Adipose tissue (tissue), 3 donors: ENCODE data around the gene CD6. TPM values are rescaled to one million over a fixed set of nuclear protein-coding genes. Genes with fewer than 3 reads are reported as not detected.

Experiments used
- H3K27ac ChIP-seq: one replicate; pipeline ENCODE4 v1.5.1; 2013; ENCODE audit warnings: low read depth, low read length
- WGBS, 3 donors: extraction: QIAGEN DNeasy Blood & Tissue Kit; methylation state at CpG; one replicate each; pipeline ENCODE4 v1.1.7; 2013; 5-methylcytosine and 5-hydroxymethylcytosine counted together
- polyA plus RNA-seq, 3 donors: library from polyadenylated mRNA; stranded (reverse); fragments of 200-250 nt; gene quantifications; one replicate each; pipeline ENCODE4 v1.2.3, GENCODE V29; 2013
- donor health status: healthy with polysubstance abuse.
- donor health status: Bipolar disorder and iron deficiency.
- donor health status: healthy.

The CD6 gene
- polyA plus RNA-seq, 3 donors = 0.45 to 1.7 (median 0.82) TPM

DNA sequence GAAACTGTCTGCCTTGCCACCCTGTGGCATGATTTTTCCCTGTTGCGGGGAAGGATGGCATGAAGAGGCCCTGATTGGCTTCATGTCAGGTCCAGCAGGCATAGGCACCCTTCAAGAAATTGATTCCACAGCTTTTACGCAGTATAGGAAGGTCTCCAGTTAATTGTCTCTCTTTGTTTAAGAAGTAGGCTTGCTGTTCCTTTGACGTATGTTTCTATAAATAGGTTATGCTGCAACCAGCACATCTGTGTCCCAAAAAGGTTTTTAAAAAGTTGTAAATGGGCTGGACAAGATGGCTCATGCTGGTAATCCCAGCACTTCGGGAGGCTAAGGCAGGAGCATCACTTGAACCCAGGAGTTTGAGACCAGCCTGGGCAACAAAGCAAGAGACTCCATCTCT, 62.6 kb downstream of the CD6 start:
- H3K27ac ChIP-seq = no peak overlapping the region
- 90 to 91% (median 90%) methylated on average over 4 of the region's 4 CpGs for WGBS, 3 donors

DNA sequence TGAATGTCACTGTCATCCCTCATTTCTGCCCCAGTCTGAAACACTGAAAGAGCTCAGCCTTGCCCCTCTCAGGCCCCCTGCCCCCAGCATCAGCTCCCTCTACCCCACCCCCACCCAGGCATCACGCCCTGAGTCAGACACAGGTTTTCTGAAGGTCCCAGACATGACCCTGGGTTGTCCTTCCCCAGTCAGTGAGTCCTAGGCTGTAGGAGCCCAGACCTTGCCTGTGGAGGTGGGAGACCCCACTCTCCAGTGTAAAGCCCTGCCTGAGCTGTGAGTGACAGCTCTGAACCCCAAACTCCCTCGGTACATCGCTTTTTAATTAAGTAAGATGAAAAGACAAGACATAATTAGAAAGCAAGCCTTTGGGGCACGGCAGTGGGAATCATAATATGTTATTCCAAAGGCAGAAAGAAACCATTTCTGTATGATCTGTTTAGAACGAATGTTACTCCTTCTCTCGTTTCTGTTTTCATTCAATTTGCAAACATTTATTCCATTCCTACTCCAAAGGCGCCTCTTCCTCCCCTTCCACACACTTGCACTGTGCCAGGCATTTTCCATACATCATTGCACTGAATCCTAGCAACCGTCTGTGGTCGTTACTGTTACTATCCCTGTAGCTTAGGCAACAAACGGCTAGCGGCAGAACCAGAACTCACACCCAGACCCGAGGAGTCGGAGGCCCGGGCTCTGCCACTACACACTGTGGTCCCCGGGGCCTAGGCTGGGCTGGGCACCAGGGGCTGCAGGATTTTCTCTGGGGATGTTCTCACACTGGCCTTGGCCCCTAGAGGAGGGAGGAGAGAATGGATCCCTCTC, 63.4 kb downstream of the CD6 start:
- H3K27ac ChIP-seq = no peak overlapping the region
- 87 to 90% (median 90%) methylated on average over 15 of the region's 15 CpGs for WGBS, 3 donors

DNA sequence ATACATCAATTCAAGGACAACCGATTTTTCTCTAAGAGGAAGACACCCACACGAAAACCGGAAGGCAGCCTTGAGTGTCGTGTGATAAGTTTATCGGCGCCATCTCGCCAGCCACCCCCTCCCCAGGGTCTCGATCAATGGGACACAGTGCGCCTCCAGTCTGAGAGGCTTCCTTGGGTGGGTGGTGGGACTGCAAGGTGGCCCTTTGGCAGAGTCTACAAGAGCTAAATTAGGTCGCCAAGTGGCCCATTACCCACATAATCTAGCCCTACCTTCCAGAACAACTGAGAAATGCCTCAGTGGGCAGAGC, 64.0 kb downstream of the CD6 start:
- 90 to 91% (median 90%) methylated on average over 10 of the region's 10 CpGs for WGBS, 3 donors
- H3K27ac ChIP-seq = no peak overlapping the region

DNA sequence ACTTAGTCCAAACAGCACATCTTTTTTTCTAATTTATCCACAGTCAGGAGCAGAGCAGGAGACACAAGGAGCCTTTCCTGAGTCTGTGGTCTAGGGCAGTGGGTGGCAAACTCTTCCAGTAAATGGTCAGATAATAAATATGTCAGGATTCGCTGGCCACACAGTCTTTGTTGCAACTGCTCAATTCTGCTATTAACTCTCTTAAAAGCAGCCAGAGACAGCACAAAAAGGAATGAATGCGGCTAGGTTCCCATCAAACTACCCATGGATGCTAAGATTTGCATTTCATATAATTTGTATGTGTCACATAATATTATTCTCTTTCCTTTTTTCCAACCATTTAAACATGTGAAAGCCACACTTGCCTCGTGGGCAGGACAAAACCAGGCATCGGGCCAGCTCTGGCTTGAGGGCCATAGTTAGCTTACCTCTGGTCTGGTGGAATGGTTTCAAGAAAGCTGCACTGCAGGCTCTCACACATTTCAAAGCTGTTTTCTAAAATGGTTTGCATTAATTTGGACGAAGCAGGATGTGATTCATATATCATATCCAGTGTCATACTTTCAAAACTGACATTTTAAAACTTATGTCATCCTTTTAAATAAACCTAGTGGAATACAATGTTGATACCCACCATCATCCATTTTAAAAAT, 66.1 kb downstream of the CD6 start:
- 62 to 67% (median 63%) methylated on average over 5 of the region's 5 CpGs for WGBS, 3 donors
- no peak overlapping the region for H3K27ac ChIP-seq

DNA sequence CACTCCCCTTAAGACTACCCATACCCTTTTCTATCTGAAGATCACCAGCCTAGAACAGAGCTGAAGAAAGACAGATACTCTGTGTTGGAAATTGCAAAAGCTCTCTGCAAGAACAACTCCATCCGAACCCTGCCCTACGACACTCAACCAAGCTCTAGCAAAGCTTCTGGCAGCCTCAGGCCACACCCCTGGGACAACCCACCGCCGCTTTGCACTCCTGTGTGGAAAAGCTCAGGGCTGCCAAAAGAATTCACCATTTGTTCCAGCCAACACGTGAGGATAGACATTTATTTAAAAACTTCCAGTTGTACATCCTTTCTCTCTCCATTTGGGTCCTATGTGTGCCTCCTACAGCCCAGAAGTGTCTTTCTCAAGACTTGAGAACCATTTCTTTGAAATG, 68.4 kb downstream of the CD6 start:
- WGBS, 3 donors = 51 to 79% (median 71%) methylated on average over 5 of the region's 5 CpGs
- no peak overlapping the region for H3K27ac ChIP-seq

DNA sequence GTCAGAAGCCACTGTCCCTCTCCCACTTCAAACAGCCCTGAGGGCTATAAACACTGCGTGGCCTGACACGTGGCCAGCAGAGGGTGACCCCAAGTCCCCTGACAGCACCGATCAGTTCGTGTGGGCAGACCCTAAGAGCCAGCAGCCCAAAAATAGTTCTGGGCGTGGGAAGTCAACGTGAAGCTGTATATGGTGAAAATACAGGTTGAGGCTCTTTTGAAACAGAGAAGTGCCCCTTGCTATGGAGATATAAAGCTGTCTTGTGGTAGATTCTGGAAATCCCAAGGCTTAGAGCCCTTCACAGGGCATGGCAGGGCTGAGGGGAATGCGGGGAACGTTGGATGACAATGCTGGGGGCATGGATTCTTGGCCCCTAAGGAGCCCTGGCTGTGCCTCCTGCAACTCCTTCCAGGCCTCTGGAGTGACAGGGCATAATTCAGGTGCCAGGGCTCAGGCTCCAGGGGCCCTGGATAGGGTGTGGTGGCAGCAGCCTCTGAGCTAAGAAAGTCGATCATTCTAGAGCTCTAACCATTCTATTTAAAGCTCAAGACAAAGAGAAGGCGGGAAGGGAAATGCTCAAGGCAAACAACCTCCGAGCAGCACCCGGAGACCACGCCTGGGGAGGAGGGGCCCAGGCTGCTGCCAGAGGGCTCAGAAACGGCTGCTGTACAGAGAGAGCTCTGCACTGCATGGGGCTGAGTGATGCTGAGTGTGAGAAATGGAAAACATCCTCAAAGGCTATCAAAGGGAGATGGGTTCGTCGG, 70.5 kb downstream of the CD6 start:
- 37 to 47% (median 38%) methylated on average over 16 of the region's 16 CpGs for WGBS, 3 donors
- no peak overlapping the region for H3K27ac ChIP-seq

DNA sequence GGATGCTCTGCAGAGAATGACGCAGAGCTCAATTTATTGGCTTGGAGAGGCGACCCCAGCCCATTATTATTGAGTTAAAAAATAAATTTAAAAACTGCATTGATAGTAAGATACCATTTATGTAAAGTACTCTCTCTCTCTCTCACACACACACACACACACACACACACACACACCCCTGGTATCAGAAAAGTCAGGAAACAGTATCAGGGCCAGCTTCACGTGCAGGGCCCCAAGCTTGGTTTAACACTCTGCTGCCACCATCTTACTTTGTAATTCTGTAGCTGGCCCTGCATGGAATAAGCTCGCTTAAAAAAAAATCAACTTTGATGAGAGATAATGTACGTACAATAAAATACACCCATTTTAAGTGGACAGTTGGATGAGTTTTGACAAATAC, 71.1 kb downstream of the CD6 start:
- H3K27ac ChIP-seq = no peak overlapping the region
- WGBS, 3 donors = 61 to 69% (median 64%) methylated on average over 5 of the region's 5 CpGs

DNA sequence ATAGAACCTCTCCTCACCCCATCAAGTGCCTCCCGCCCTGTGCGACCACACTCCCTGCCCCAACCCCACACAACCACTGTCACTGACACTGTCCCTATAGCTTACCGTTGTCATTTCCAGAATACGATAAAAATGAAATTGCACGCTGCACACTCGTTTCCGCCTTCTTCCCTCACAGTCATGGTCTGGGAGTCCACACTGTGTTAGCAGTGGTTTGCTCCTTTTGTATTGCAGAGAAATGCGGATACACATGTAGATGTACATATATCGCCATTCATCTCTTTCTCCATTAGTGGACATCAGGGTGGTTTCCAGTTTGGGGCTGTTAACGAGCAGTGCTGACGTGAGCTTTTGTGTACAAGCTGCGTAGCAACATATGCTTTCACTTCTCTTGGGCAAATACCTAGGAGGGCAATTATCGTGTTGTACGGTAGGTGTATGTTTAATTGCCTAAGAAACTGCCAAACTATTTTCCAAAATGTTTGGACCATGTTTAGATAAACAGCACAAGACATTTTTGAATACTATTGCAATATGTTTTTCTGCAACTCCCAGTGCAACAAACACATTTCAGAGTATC, 71.6 kb downstream of the CD6 start:
- H3K27ac ChIP-seq = no peak overlapping the region
- WGBS, 3 donors = 93 to 95% (median 94%) methylated on average over 14 of the region's 14 CpGs

DNA sequence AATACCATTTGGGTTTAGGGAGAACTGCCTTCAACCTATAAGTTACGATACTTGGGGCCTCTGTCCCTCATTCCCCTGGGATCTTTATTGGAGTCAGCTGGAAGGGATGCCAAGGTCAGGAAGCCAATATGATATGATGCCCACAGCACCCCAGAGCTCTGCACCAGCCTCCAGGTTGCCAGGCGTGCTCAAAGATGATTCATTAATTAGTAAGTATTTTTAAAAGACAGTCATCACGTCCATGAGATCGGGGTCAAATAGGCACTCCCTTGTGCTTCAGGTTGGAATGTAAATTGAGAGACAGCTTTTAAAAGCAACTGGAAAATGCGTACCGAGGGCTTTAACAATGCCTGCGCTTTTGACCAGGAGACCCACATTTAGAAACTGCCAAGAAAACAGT, 73.8 kb downstream of the CD6 start:
- no peak overlapping the region for H3K27ac ChIP-seq
- 68 to 83% (median 82%) methylated on average over 7 of the region's 7 CpGs for WGBS, 3 donors

DNA sequence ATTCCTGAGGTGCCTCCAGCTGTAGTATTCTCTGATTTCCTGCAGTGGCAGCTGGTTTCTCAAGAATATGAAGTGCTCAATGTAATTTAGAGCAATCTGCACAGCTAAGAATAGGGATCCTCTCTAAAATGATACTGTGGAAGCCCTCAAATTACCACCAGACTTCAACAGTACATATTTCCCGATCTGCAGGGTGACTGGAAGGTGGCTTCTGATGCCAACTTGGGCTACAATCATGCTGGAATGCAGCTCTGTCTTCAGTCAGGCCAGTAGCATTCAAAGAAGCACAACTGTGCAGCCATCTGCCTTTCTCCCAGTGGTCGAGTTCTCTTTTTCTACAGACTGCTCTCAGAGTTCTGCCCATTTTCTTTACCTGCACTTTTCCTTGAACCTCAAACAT, 75.4 kb downstream of the CD6 start:
- 61 to 78% (median 72%) methylated on average over 2 of the region's 2 CpGs for WGBS, 3 donors
- no peak overlapping the region for H3K27ac ChIP-seq

DNA sequence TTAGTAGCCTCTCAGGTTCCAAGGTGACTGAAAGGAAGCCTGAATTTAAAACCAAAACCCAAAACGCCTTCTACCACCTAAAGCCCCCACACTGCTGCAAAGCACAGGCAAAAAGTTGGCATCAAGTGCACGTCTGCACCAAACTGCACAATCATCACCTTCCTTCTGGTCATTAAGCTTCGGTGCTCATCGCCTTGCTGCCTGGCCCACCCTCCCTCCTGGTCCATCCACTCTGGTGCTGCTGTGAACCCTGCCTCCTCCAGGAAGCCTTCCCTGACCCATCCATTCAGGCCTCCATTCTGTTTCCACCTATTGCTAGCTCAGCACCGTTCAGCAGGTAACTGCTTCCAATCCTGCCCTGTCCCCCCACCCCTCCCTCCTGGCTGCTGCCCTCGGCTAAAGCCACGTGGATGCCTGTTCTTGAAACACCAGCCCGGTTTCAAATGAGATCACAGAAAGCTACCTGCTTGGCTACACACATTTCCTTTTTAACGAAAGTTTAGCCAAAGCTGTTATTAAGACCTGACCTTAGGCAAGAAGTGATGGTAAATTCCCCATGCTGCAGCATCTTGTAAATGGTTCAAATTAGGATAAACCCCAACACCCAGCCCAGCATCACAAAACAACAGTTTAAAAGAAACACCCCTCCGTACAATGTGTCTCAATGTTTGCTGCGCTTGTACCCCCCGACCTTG, 77.0 kb downstream of the CD6 start:
- no peak overlapping the region for H3K27ac ChIP-seq
- WGBS, 3 donors = 45 to 72% (median 65%) methylated on average over 12 of the region's 12 CpGs

DNA sequence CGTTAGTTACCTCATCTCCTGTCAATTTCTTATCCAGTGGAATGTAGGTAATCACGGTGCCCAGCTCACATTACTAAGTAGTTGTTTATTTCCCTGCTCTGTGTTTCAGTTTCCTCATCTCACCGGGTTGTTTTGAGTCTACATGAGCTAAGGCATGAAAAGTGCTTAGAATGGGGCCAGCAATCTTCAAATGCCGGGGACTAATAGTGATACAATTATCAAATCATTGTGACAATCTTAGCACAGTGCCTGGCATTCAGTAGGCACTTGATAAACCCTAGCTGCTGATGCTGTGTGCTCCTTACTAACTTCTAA, 77.5 kb downstream of the CD6 start:
- H3K27ac ChIP-seq = no peak overlapping the region
- WGBS, 3 donors = 21 to 54% (median 49%) methylated on average over 4 of the region's 4 CpGs

DNA sequence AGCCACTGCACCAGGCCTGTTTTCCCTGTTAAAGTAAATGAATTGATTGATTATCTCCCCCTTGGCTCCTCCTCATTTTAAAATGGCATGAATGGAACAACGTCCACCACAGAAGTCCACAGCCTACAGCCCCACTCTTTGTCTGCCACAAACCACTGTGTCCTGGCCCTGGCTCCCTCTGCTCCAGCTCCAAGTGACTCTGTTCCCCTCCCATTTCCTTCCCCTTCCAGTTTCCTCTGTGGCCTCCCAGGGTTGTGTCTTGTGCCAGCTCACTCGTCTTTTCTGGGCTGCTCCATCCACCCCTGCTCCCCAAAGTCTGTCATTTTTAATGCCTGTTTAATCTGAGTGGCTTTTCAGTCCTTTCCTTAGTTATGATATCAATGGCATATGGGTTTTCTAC, 78.4 kb downstream of the CD6 start:
- WGBS, 3 donors = 26 to 30% (median 27%) methylated on average over 2 of the region's 2 CpGs
- no peak overlapping the region for H3K27ac ChIP-seq

DNA sequence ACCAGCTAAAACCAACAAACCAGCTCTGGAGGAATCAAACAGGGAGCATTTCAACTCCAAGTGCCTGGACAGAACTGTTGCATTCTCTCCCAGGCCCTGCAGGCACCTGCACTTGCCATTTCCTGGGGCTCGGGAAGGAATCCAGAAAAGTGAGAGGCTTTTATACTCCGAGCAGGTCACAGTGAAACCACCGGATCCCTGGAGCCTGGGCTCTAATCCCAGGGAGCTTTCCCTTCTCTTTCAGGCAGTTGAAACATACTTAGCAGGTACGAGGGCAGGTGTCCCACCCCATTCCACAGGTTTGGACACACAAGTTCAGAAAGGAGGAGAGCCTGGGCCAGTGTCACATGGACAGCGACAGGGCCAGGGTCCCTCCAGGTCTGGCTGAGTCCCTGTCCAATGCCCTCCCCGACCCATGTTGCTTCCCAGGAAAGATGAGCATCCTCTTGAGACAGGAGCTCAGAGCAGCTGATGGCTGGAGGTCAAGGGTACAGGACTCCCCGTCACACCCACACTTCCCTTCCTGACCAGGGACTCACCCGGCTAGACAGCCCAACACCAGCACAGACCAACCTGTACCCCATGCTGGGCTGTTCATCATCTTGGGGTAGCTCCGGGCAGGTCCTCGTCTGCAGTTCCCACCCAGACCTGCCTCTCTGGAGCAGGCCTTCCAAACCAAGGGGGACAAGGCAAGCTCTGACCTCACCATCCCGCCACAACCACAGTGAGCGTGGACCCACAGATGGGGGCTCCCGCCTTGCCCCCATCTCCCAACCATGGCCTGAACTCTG, 80.9 kb downstream of the CD6 start:
- no peak overlapping the region for H3K27ac ChIP-seq
- WGBS, 3 donors = 82 to 90% (median 86%) methylated on average over 13 of the region's 13 CpGs

DNA sequence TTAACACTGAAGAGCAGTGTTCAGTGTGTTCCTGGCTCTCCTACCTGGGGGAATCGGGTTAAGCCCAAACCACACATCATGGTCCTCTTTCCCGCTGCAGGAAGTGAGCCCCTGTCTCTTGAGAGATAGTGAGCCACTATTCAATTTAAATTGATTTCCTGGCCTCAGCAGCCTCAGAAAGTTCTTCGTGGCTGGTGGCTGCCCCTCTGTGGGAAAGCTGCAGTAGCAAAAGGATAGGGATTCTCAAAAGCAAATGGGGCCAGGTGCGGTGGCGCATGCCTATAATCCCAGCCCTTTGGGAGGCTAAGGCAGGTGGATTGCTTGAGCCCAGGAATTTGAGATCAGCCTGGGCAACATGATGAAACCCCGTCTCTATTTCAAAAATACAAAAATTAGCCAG, 81.7 kb downstream of the CD6 start:
- WGBS, 3 donors = 66 to 73% (median 67%) methylated on average over 6 of the region's 6 CpGs
- no peak overlapping the region for H3K27ac ChIP-seq

DNA sequence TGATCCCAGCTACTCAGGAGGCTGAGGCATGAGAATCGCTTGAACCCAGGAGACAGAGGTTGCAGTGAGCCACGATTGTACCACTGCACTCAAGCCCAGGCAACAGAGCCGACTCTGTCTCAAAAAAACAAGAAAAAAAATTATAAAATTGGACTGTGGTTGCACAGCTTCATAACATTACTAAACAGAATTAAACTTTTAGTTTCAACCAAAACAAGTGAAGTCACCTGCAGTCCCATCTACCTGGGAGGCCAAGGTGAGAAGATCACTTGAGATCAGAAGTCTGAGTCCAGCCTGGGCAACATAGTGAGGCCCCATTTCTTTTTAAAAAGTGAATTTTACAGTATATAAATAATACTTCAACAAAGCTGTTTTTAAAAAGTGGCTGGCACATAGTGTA, 83.0 kb downstream of the CD6 start:
- no peak overlapping the region for H3K27ac ChIP-seq
- 88 to 95% (median 91%) methylated on average over 3 of the region's 3 CpGs for WGBS, 3 donors

DNA sequence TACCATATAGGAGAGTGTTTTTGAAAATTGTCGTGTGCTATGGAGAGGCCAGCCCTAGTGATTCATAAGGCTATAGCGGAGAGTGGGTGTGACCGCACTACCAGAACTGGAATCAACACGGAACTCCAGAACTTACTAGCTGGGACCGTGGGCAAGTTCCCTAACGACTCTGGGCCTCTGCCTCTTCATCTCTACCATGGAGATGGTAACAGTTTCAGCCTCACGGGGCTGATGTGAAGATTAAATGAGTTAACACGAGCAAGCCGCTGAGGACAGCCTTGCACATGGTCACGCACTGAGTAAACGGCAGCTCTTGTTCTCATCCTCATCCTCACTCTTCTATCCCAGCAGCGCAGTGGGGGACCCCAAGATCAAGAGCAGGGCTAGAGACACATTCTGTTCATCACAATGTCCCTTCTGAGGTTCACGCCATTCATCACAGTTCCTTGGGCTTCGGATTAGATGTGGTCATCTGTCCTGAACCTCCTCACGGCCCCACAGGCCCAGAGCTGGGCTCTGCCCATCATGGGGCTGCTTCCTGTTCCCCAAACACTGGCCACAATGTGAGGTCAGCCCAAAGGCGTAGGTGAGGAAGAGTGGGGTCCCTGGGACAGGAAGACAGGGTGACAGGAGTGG, 83.6 kb downstream of the CD6 start:
- 82 to 87% (median 86%) methylated on average over 16 of the region's 16 CpGs for WGBS, 3 donors
- H3K27ac ChIP-seq = no peak overlapping the region

DNA sequence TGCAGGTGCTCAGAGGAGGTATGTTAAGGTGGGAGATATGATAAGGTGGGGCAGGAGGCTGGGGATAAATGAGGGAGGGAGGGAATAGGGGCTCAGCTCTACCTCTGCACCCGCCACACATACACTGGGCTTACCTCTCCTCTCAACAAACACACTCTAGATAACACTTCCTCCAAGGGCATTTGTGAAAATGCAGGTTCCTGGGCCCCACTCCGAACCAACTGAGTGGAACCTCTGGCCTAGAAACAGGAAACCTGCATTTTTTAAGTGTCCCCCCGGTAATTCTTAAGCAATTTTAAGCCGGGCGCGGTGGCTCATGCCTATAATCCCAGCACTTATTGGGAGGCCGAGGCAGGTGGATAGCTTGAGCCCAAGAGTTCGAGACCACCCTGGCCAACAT, 84.3 kb downstream of the CD6 start:
- 90 to 94% (median 91%) methylated on average over 8 of the region's 8 CpGs for WGBS, 3 donors
- H3K27ac ChIP-seq = no peak overlapping the region
